GM19240 (cell line): Measurements from ENCODE around the gene TNNI2.

Experiments used
- DNase-seq: peaks from one replicate; pipeline ENCODE4 v3.0.0; 2011; ENCODE audit warnings: low spot score; ENCODE audit not compliant: insufficient read length

Gene TNNI2

DNA sequence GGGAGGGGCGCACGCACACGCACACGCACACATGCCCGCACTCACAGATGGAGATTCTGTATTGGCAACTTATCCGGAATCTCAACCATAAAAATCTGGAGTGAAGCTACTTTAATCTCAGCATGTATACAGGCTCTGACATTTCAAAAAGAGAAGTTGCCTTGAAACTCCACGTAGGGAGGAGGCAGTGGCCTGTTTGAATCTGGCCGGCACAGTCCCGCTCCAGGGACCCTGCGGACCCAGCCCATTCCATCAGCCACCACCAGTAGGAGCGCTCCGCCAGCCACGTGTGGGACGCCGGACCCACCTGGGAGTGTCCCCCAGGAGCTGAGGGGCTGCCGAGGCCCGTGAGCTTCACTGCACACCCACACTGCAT lies 5.9 kb upstream of the TNNI2 start:
- DNase-seq = no peak

DNA sequence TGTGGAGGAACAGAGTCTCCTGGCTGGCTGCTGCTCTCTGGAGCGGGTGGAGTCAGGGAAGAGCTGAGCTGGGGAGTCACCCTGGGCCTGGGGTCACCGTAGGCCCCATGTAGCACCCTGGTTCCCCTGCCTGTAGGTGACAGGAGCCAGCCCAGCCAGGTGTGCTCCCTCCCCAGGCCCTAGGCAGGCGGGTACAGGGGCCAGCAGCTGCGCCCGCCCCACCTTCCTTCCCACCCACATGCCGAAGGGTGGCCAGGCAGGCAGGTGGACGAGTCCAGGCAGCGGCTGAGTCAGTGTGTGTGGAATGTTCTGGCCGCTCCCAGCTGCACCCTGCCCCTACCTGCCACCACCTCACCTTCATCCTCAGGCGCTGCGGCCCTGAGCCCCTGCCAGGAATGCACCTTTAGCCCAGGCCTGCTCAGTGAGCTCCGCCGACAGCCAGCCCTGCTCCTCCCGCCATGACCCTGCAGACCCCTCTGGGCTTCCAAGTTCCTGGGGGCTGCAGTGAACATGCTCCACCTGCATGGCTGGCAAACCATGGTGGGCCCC lies 4.6 kb upstream of the TNNI2 start:
- DNase-seq = no peak

DNA sequence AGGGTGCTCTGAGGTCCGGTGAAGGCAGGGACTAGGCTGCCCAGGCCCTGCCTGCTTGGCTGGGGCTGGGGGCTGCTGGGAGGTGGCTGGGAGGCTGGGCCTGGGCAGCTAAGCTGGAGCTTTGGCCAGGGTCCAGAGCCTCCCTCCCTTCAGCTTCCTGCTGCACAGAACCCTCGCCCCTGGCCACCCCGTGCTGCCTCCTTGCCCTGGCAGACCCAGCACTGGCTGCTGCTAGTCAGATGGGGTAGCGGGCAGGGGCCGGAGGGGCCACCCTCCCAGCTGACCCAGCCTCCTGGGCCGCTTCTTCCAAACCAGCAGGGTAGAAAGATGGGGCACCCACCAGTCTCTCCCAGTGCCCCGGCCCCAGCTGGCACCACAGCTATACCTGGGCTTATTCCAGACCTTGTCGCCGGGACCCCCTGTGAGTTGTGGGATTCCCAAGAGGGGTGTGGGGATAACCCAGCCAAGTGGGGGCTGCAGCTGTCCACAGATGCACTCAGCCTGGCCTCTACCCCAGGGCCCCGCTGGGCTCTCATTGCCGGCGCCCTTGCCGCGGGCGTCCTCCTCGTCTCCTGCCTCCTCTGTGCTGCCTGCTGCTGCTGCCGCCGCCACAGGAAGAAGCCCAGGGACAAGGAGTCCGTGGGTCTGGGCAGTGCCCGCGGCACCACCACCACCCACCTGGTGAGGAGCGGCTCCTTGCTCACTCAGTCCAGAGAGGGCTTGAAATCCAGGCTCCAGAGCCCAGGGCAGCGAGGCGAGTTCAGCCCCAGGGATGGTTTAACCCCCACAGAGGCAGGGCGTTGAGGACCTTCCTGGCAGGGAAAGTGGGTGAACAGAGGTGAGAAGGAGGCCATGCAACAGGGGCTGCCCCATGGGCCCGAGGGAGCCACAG lies 3.8 kb upstream of the TNNI2 start, which contains the start of gene SYT8:
Gene SYT8, plus strand, starts transcription at position 212 of the 892 bp plus-strand sequence. Its CDS starts 116 bp downstream, at position 328.
- DNase-seq = no peak

DNA sequence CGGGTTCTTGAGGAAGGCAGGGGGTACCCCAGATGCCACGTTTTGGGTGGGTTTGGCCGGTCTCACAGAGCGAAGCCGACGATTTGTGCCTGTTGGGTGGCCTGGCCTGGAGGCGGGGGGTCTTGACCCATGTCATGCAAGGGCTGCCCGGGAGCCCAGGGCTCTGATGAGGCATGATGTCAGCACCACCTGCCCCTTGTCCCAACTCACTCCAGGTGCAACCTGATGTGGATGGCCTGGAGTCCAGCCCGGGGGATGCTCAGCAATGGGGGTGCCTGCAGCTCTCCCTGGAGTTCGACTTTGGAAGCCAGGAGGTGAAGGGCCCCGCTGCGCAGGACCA lies 3.1 kb upstream of the TNNI2 start:
- DNase-seq = no peak

DNA sequence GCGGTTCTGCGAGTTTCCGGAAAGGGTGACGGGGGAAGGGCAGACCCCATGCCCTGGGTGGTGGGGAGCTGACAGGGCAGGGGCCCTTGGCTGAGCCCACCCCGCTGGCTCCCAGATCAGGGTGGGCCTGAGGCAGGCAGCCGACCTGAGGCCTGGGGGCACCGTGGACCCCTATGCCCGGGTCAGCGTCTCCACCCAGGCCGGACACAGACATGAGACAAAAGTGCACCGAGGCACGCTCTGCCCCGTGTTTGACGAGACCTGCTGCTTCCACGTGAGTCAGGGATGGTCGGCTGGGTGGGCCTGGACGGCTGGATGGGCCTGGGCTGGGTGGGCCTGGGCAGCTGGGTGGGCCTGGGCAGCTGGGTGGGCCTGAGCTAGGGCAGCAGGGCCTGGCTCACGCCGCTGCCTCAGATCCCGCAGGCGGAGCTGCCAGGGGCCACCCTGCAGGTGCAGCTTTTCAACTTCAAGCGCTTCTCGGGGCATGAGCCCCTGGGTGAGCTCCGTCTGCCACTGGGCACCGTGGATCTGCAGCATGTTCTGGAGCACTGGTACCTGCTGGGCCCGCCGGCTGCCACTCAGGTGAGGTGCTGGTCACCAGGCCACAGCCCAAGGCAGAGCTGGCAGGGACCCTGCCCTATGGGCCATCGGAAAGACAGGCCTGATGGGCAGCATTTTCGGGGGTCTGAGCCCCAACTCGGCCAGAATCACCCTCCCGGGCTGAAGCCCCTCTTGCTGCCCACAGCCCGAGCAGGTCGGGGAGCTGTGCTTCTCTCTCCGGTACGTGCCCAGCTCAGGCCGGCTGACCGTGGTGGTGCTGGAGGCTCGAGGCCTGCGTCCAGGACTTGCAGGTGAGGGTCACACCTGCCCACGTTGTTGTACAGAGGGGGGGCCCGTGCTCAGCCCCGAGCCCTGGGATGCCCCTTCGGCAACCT lies 2.5 kb upstream of the TNNI2 start:
- DNase-seq = no peak

DNA sequence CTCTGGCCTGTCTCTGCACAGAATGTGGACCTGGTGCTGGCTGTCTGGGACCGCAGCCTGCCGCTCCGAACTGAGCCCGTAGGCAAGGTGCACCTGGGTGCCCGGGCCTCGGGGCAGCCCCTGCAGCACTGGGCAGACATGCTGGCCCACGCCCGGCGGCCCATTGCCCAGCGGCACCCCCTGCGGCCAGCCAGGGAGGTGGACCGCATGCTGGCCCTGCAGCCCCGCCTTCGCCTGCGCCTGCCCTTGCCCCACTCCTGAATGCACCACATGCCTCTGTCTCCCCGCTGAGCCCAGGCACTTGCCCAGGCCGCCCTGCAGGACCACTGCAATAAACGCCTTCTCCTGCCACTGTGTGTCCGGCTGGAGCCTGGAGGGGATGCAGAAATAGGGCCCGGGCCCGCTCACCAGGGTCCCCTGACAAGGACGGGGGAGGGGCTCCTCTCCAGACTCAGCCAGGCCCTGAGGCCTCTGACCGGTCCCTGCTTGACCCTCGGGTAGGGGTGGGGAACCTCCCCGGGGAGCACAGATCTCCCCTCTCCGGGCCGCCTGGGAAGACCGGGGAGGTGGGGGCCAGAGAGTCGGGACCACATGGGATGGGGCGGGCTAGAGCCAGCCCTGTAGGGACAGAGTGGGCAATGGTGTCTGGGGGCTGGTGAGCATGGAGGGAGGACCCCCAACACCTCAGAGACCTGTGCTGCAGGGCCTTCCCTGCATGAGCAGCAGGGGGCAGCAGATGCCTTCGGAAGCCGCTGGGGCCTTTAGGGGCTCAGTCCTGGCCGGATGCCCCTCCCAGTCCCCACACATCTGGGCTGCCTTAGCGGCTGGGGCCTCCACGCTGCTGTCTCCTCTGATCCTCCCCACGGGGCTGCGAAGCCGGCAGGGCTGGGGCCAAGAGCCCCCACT lies 1.4 kb upstream of the TNNI2 start:
- DNase-seq = peak; percentile 98

DNA sequence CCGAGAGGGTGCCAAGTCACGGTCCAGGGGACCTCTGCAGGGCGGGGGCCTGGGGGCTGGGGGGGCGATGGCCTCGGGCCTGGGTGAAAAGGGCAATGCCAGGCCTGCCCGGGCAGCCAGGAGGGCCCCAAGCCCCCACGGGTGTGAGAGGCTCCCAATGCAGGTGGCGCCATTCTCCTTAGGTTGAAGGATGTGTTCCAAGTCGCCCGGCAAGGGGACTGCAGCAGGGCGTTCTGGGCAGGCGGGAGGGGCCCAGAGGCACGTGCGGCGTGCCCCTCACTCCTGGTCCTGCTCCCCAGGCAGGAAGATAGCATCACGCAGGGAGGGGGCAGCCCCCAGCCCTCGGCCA lies 730 bp upstream of the TNNI2 start:
- DNase-seq = no peak

DNA sequence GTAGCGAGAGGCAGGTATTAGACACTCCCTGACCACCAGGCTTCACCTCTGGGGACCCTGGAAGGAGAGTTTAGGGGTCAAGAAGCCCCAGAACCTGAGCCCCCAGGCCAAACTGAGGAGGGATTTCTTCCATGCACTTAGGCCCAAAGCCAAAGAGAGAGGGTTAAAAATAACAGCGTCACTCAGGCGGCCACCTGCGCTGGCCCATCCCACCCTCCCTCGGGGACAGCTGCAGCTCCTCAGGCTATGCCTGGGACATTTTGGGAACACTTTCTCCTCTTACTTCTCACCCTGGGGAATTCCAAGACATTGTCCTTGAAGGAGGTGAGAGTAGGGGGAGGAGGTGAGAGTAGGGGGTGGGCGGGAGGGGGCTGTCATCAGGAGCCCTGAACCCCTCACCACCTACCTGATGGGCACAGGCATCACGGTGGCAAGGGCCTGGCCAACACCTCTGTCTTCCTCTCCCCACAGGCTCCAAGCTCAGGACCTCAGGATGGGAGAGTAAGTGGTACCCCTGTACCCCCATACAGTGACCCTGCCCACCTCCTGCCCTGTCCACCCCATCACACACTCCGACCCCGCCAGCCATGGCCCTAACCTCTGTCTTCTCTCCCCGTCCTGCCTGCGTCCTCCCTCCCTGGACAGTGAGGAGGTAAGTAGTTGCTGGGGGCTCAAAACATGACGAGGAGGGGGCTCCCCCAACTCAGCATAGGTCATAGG lies 583 bp downstream of the TNNI2 start:
- no peak for DNase-seq

DNA sequence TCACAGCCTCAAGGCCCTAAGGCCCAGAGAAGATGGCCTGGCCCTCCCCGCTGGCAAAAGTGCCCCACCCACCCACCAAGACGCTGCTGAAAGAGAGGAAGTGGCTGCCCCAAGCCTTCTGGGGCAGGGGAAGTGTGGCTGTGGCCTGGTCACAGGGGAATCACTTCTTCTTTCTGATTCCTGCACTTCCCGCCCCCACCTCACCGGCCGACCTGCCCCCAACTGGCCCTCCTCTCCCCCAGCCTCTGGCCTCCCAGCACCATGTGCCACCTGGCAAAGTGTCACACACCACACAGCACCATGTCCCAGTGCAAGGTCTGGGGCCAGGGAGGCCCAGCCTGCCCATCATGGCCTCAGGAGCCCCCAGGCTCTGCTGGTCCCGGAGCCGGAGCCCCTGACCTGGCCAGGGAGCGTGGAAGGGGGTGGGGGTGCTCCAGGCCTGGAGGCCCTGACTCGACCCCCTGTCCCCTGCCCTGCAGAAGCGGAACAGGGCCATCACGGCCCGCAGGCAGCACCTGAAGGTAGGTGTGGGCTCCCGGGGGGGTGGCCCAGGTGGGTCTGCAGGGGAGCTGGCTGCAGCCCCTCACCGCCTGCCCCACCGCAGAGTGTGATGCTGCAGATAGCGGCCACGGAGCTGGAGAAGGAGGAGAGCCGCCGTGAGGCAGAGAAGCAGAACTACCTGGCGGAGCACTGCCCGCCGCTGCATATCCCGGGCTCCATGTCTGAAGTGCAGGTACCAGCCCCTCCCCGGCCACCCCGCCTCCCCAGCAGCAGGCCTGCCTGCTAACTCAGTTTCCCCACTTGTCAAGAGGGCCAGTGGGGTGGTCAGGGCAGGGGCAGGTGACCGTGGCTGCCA lies 1.4 kb downstream of the TNNI2 start:
- peak; percentile 80 for DNase-seq

DNA sequence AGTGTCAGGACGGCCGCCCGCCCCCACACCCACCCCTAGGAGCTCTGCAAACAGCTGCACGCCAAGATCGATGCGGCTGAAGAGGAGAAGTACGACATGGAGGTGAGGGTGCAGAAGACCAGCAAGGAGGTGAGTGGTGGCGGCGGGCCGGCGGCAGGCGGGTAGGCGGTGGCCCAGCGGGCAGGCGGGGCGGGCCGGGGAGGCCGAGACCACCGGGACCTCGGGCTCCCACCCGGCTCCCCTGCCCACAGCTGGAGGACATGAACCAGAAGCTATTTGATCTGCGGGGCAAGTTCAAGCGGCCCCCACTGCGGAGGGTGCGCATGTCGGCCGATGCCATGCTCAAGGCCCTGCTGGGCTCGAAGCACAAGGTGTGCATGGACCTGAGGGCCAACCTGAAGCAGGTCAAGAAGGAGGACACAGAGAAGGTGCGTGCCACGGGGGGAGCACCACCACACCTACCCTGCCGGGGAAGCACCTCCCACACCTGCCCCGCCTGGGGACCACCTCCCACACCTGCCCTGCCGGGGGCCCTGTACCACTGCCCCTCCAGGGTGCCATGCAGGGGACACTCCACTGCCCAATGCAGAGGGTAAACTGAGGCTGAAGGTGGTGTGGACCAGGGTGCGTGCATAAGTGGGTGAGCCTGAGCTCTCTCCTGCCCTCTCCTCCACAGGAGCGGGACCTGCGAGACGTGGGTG lies 2.1 kb downstream of the TNNI2 start:
- no peak for DNase-seq

DNA sequence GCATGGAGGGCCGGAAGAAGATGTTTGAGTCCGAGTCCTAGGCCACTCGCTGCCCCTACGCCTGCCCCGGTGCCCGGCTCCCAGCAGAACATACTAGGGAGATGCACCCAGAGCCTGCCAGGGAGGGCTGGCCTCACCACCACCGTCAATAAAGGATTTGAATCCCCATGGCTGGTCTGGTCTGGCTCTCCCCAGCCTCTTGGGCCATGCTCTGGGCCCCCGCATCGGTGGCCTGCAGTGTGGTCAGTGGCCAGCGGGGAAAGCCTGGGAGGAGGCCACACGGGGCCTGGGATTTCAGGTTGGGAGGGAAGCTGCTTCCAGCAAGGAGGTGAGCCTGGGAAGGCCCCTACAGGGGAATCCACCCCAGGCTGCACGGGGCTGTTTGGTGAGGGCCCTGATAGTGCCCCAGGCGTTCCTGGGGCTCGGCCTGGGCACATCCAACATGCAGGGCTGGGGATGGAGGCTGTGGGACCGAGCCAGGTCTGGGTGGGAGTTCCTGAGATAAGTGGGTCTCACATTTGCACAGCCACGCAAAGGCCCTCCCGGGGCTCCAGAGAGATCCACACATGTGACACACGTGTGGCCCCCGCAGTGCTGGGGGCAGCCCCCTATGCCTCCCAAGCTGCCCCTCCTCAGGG lies 2.8 kb downstream of the TNNI2 start:
- DNase-seq = no peak

DNA sequence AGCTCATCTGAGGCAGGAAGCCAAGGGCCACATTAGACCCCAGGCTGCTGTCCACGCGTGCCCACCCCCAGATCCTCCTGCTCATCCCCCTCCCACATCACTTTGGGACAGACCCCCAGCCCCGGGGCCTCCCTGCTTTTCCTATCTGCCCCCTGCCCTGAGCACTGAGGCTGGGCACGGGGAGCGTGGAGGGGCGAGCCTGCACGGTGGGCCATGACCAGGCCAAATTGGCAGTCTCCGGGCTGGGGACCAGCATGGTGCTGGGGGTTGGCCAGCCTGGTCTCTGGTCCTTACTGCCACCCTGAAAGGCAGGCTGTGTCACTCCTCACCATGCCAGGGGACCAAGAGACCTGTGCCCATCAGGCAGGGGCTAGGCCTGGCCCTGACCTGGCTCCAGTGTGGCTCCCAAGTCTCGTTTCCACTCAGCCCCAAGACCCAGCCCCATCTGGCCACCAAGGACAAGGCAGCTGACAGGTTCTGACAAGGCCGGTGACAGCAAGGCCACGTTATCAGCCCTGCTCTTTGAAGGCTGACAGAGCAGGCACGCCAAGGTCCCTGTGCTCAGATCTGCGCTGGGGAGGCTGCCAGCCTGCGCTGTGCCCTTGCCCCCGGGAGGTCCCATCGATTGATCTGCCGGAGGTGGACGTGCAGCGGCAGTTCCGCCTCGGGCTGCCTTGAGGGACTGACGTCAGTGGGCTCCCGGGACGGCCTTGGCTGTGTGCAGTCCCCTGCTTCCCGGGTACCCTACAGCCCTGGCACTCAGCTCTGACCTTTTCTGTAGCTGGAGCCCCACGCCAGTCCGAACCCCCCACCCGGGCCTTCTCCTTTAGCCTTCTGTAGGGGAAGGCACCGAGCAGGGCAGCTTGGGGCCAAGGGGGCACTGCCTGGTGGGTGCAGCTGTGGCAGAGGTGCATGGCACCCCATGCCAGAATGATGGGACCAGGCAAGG lies 3.6 kb downstream of the TNNI2 start:
- DNase-seq = no peak

DNA sequence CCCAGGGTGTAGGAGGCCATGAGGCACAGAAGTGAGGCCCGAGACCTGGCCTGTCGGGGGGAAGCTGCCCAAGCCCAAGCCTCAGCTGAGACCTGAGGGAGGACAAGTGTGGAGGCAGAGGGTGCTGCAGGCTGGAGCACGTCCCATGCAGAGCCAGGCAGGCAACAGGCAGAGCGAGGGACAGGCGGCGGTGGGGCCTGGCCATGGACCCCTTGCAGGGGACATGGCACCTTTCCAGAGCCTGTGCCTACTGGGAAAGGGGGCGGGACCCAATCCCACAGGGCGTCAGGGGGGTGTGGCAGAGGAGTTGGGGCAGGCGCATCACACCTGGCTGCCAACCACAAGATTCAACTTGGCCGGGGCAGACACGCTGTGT lies 4.3 kb downstream of the TNNI2 start:
- DNase-seq = no peak

DNA sequence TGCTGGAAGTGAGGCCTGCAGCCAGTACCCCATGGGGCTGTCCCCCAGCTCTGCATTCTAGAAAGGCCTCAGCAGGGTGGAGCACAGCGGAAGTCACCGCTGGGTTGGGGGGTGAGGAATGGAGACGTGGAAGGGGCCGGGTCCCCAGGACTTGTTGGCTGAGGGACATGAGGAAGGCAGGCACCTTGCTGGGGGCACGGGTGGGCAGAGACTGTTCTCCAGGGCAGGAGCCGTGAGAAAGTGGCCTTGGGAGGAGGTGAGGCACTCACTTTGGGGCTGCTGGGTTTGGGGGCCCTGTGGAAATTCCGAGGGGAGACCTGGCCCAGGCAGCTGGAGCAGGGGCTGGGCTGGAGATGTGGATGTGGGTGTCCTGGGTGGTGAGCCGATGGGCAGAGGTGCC lies 5.0 kb downstream of the TNNI2 start:
- DNase-seq = no peak

DNA sequence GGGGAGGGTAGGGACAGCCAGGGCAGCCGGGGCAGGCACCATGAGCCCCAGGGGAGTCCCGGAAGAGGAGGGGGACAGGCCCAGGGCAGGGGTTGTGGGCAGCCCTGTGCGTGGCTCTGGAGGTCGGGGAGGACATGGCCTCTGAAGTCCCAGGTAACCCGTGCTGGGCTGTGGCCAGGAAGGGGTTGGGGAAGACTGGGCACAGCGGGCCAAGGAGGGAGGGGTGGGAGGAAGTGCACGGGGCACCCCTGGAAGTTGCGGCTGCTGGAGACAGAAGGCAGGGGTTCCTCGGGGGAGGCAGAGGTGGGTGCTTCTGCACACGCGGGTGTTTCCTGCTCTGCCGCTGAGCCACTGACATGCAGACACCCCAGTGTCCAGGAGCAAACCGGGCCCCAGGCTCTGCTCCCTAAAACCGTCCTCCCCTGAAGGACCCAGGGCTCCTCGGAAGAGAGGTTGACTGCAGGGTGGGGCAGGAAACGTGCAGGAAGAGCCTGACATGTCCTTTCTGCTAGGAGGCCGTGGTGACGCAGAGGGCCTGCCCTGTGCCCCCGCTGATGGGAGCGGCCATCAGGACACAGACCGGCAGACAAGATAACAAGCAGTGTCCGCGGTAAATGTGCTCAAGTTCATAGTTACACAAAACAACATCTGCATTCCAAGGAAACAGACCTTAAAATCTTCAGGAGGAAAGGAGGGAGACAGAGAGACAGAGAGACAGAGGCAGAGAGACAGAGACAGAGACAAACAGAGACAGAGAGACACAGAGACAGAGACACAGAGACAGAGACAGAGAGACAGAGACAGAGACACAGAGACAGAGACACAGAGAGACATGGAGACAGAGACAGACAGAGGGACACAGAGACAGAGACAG lies 5.7 kb downstream of the TNNI2 start:
- DNase-seq = no peak

DNA sequence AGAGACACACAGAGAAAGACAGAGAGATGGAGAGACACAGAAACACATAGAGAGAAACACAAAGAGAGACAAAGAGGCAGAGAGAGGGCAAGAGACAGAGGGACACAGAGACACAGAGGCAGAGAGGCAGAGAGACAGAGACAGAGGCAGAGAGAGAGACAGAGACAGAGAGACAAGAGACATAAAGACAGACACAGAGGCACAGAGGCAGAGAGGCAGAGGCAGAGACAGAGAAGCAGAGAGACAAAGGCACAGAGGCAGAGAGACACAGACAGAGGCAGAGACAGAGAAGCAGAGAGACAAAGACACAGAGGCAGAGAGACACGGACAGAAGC lies 6.3 kb downstream of the TNNI2 start:
- no peak for DNase-seq
